ENCODE results near the gene IRF1. TPM values are rescaled to one million over a fixed set of nuclear protein-coding genes. Genes with fewer than 3 reads are reported as not detected.

Gene IRF1
- total RNA-seq, 1 experiment from 2014 or later, result 30.1 TPM

- no peak for TF ChIP-seq CTCF (IDR thresholded peaks at IDR 0.05 in 2 of 3, conservative IDR thresholded peaks at IDR 0.05 in 1 of 3; ENCODE audit: borderline replicate concordance in 1 of 3, insufficient read depth in 1 of 3, low read depth in 2 of 3, low read length in 2 of 3)
These were observed at the start of gene IRF1 (continued) for GRCh38 chr5:132490484-132491367.

GRCh38 chr5:132540149-132540548, 49.6 kb upstream of the IRF1 start:
- intact Hi-C loops (cut with micrococcal nuclease), result no loop called here
- CTCF ChIA-PET, result no interaction called here
- H3K9me2 ChIP-seq (ENCODE audit: insufficient read depth), result no peaks in the 10 kb centered on the region
- DNase-seq (ENCODE audit: low read depth, low spot score) (no peak), ATAC-seq (no peak)
- RAD21 ChIA-PET (ENCODE audit: low non-redundant PET in 1 of 2, low total read pairs in 2 of 2, uncharacterized antibody in 2 of 2, unreplicated experiment in 2 of 2), result no interaction called here
- no peak overlapping the region for H3K4me3 ChIP-seq (replicated peaks in 1 of 2; ENCODE audit: low read depth in 1 of 2, low read length in 2 of 2)
- no peaks in the 10 kb centered on the region for H3K4me1 ChIP-seq (ENCODE audit: control insufficient read depth in 1 of 2, insufficient read depth in 2 of 2, low read length in 2 of 2)
- no peaks in the 10 kb centered on the region for H4K20me1 ChIP-seq (ENCODE audit: insufficient read depth)
- no peak overlapping the region for H3K4me2 ChIP-seq (ENCODE audit: low read length)
- no peak overlapping the region for H2AFZ ChIP-seq (ENCODE audit: low read depth, low read length, poor library complexity, severe bottlenecking)
- H3K9me3 ChIP-seq (ENCODE audit: control insufficient read depth in 1 of 2, insufficient read depth in 1 of 2, low read depth in 1 of 2, low read length in 2 of 2), result no peaks in the 10 kb centered on the region
- no peaks in the 10 kb centered on the region for H3K36me3 ChIP-seq (ENCODE audit: control insufficient read depth in 1 of 2, insufficient read depth in 2 of 2, low read length in 2 of 2)
- H3K27ac ChIP-seq (ENCODE audit: low read depth, low read length), result no peak overlapping the region
- H3K9ac ChIP-seq (ENCODE audit: low read length), result no peak overlapping the region
- POLR2A ChIA-PET, result no interaction called here
- H3K27me3 ChIP-seq (ENCODE audit: insufficient read depth, low read length), result peaks cover 16% of the 10 kb centered on the region
- H3K79me2 ChIP-seq (ENCODE audit: insufficient read depth, low read length), result no peaks in the 10 kb centered on the region
- BruUV-seq (replicated peaks), result no TSS peak
- no peak for TF ChIP-seq ATF3 (IDR thresholded peaks at IDR 0.05)
- TF ChIP-seq EZH2 (IDR thresholded peaks at IDR 0.05), result no peak
- no peak for TF ChIP-seq REST (IDR thresholded peaks at IDR 0.05; ENCODE audit: low read depth)
- no peak for TF ChIP-seq ZBTB33 (IDR thresholded peaks at IDR 0.05; ENCODE audit: extremely low read depth, insufficient replicate concordance, low read length)
- TF ChIP-seq TCF7L2 (IDR thresholded peaks at IDR 0.05; ENCODE audit: borderline replicate concordance, extremely low read depth, insufficient read depth, insufficient read length), result no peak
- no peak for TF ChIP-seq POLR2A (IDR thresholded peaks at IDR 0.05; ENCODE audit: borderline replicate concordance, extremely low read depth, insufficient read depth, insufficient read length)
- TF ChIP-seq CTCF (IDR thresholded peaks at IDR 0.05 in 2 of 3, conservative IDR thresholded peaks at IDR 0.05 in 1 of 3; ENCODE audit: borderline replicate concordance in 1 of 3, insufficient read depth in 1 of 3, low read depth in 2 of 3, low read length in 2 of 3), result no peak
- TF ChIP-seq YY1 (IDR thresholded peaks at IDR 0.05; ENCODE audit: extremely low read depth, insufficient replicate concordance, low read depth, low read length), result no peak
- TF ChIP-seq JUND (IDR thresholded peaks at IDR 0.05), result no peak
- no peak for TF ChIP-seq CBX3 (IDR thresholded peaks at IDR 0.05; ENCODE audit: low read depth)
- no peak for TF ChIP-seq SIN3A (IDR thresholded peaks at IDR 0.05; ENCODE audit: low read depth)
- TF ChIP-seq POLR2AphosphoS5 (IDR thresholded peaks at IDR 0.05; ENCODE audit: low read depth, low read length), result no peak

Measured in HCT116 (cell line).